Ovary (tissue), 9 donors: Measurements from ENCODE around the gene FREM3. TPM values are rescaled to one million over a fixed set of nuclear protein-coding genes. Genes with fewer than 3 reads are reported as not detected.

Experiments
- DNase-seq, 5 donors: peaks; one replicate each; pipeline ENCODE4 v3.0.0-alpha.2; 2019 to 2020
- H3K27ac ChIP-seq, 2 donors: fragments of 200-600 bp; one replicate each; pipeline versions ENCODE4 v1.5.1 to v1.8.0; 2019 to 2022
- H3K27me3 ChIP-seq: fragments of 200-600 bp; one replicate; pipeline ENCODE4 v1.8.0; 2022
- H3K36me3 ChIP-seq: fragments of 200-600 bp; sonication (generic); one replicate; pipeline ENCODE4 v1.5.1; 2019
- H3K4me1 ChIP-seq: one replicate; pipeline ENCODE4 v1.8.1; 2013; ENCODE audit warnings: mild to moderate bottlenecking, moderate library complexity; ENCODE audit not compliant: insufficient read depth
- H3K4me3 ChIP-seq: fragments of 200-600 bp; sonication (generic); one replicate; pipeline ENCODE4 v1.5.1; 2017
- H3K9me3 ChIP-seq, 2 donors: fragments of 200-600 bp in 1 of 2; sonication (generic) in 1 of 2; one replicate each; pipeline versions ENCODE4 v1.5.1 to v1.8.1; 2013 to 2019; ENCODE audit warnings: mild to moderate bottlenecking in 1 of 2, moderate library complexity in 1 of 2
- CTCF ChIP-seq, 3 donors: fragments of 450-650 bp in 2 of 3; fragments of 200-600 bp in 1 of 3; IDR thresholded peaks; one replicate each; pipeline versions ENCODE4 v1.5.1 to v1.8.0; 2016 to 2022; ENCODE audit warnings: antibody characterized with exemption in 3 of 3, mild to moderate bottlenecking in 1 of 3
- EP300 ChIP-seq: sonication (generic); formaldehyde crosslinking; IDR thresholded peaks from one replicate; pipeline ENCODE4 v1.6.1; 2017; ENCODE audit warnings: antibody characterized with exemption
- POLR2A ChIP-seq: fragments of 450-650 bp; IDR thresholded peaks from one replicate; pipeline ENCODE4 v1.6.1; 2017; ENCODE audit warnings: antibody characterized with exemption, mild to moderate bottlenecking, moderate library complexity
- WGBS, 3 donors: extraction: QIAGEN DNeasy Blood & Tissue Kit in 1 of 3; methylation state at CpG; one replicate each; pipeline versions ENCODE4 v1.1.5 to v1.1.7; 2013 to 2017; 5-methylcytosine and 5-hydroxymethylcytosine counted together
- intact Hi-C, 4 donors: fragments of 100-400 bp; cut with DNase I; formaldehyde crosslinking; loops; one replicate each; pipeline versions ENCODE4 v1.11.0 to v1.15.1; 2022 to 2023
- polyA plus RNA-seq, 2 donors: library from polyadenylated mRNA; stranded (reverse); fragments of 200-250 nt in 1 of 2; fragments of 350-450 nt in 1 of 2; fragmentation: Illumina TruSeq in 1 of 2; extraction: RNeasy Lipid Tissue Mini Kit (QIAGEN cat#74804) in 1 of 2; gene quantifications; one replicate each; pipeline ENCODE4 v1.2.3, GENCODE V29; 2013 to 2014
- total RNA-seq, 7 donors: library from RNA; depleted of rRNA in 2 of 7; stranded (reverse); fragments of >200 nt in 2 of 7; fragmentation: NEBNext Ultra II Directional in 3 of 7; extraction: Animal tissue kit (Norgen Biotek cat#: 25700) in 3 of 7; gene quantifications; one replicate each; pipeline versions ENCODE4 v1.1.0 to v1.2.4, GENCODE V29; 2016 to 2023
- donor health status: DM: no; HTN: no; CAD: no; lungs with moderate emphysema.
- donor health status: DM: no; HTN: no; CAD: no.
- donor health status: Bipolar disorder and iron deficiency.
- donor health status: DM: yes; HTN: yes; CAD: no.
- donor health status: DM: no; HTN: no; CAD: no.
- donor health status: DM: yes; HTN: yes; CAD: no.

Gene FREM3
- total and polyA plus RNA-seq, 9 donors, result 0.02 to 0.08 TPM; not detected in 7

- Histone ChIP-seq H3K36me3 (no peaks in the 10 kb centered on the region), H3K27me3 (no peaks in the 10 kb centered on the region), H3K4me1 (peaks cover 4% of the 10 kb centered on the region), H3K9me3 (peaks cover 0 to 7% of the 10 kb centered on the region in 2 donors), H3K4me3 (no peak overlapping the region), H3K27ac (no peak overlapping the region)
- WGBS, 3 donors, result 49 to 66% (median 64%) methylated on average over 6 of the region's 6 CpGs
- TF ChIP-seq CTCF (IDR thresholded peaks at IDR 0.05) (no peak), EP300 (no peak), POLR2A (no peak)
- intact Hi-C loops, result no loop called here
- no peak for DNase-seq
These were observed 890 bp upstream of the FREM3 start for GRCh38 chr4:143701365-143701764.

GRCh38 chr4:143700046-143700415 lies 444 bp downstream of the FREM3 start:
- Histone ChIP-seq H3K4me1 (peaks cover 4% of the 10 kb centered on the region), H3K27ac (no peak overlapping the region), H3K36me3 (no peaks in the 10 kb centered on the region), H3K27me3 (no peaks in the 10 kb centered on the region), H3K9me3 (peaks cover 0 to 7% of the 10 kb centered on the region in 2 donors), H3K4me3 (no peak overlapping the region)
- DNase-seq, result peak in 2 of 5 donors; percentile 13 to 37
- no peak for TF ChIP-seq EP300
- no peak for TF ChIP-seq CTCF (IDR thresholded peaks at IDR 0.05)
- intact Hi-C loops, result no loop called here
- WGBS, 3 donors, result 0 to 1% (median 0%) methylated on average over 28 to 34 of the region's 34 CpGs

GRCh38 chr4:143699331-143700045 lies 987 bp downstream of the FREM3 start:
- WGBS, 3 donors, result 44 to 67% (median 47%) methylated on average over 27 to 40 of the region's 40 CpGs
- H3K27me3 ChIP-seq, result no peaks in the 10 kb centered on the region

GRCh38 chr4:143693856-143694255 lies 6.6 kb downstream of the FREM3 start:
- Histone ChIP-seq H3K27me3 (no peaks in the 10 kb centered on the region), H3K9me3 (peaks cover 0 to under 1% of the 10 kb centered on the region in 2 donors), H3K4me1 (no peaks in the 10 kb centered on the region), H3K27ac (no peak overlapping the region), H3K36me3 (no peaks in the 10 kb centered on the region), H3K4me3 (no peak overlapping the region)
- DNase-seq, result no peak
- WGBS, 3 donors, result 79 to 86% (median 82%) methylated on average over 4 of the region's 4 CpGs
- no peak for TF ChIP-seq EP300
- TF ChIP-seq POLR2A, result no peak
- no peak for TF ChIP-seq CTCF (IDR thresholded peaks at IDR 0.05)
- intact Hi-C loops, result no loop called here

More at GRCh38 chr4:143699331-143700045, 987 bp downstream of the FREM3 start:
- DNase-seq, result no peak
- TF ChIP-seq POLR2A (no peak), CTCF (IDR thresholded peaks at IDR 0.05) (no peak), EP300 (no peak)
- H3K9me3 ChIP-seq, result peaks cover 0 to 7% of the 10 kb centered on the region in 2 donors
- no peaks in the 10 kb centered on the region for H3K36me3 ChIP-seq
- H3K27ac ChIP-seq, result no peak overlapping the region
- intact Hi-C loops, result no loop called here
- H3K4me1 ChIP-seq, result peaks cover 4% of the 10 kb centered on the region
- no peak overlapping the region for H3K4me3 ChIP-seq
